ENCODE results near the gene CSAD.
"Not testable (repeated sequence)": the region's sequence is repeated elsewhere in the genome, so short reads cannot be mapped to it uniquely, and the experiment has no call there.

DNA sequence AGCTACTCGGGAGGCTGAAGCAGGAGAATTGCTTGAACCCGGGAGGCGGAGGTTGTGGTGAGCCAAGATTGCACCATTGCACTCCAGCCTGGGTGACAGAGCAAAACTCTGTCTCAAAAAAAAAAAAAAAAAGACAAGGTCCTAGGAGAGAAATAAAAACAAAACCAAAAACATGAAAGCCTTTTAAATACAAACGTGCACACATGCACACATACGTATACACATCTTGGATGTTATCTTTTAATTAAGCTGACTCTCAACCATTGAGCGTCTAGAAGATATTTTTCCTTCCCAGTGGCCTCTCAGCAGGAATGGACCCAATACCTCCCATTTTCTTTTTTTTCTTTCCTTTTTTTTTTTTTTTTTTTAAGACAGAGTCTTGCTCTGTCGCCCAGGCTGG lies 68.3 kb downstream of the CSAD start:
- TF ChIP-seq CTCF, POLR2A (IDR thresholded peaks at IDR 0.05): not testable (repeated sequence)

All from right lobe of liver (tissue), 4 donors.